MG63 (cell line): ENCODE results near the gene RBMY1A1. TPM values are rescaled to one million over a fixed set of nuclear protein-coding genes. Genes with fewer than 3 reads are reported as not detected.
"Not testable (repeated sequence)": the region's sequence is repeated elsewhere in the genome, so short reads cannot be mapped to it uniquely, and the experiment has no call there.

Source experiments
- DNase-seq: peaks from one replicate; pipeline ENCODE4 v3.0.0-alpha.2; 2020
- H3K27me3 ChIP-seq: fragments of 250-450 bp; sonication (Bioruptor Pico); 2 replicates; pipeline ENCODE4 v1.5.1; 2020; ENCODE audit warnings: mild to moderate bottlenecking, moderate library complexity
- H3K36me3 ChIP-seq: fragments of 250-450 bp; sonication (Bioruptor Pico); 2 replicates; pipeline ENCODE4 v1.5.1; 2020; ENCODE audit warnings: mild to moderate bottlenecking, moderate library complexity
- H3K4me3 ChIP-seq: fragments of 250-450 bp; sonication (Bioruptor Pico); 2 replicates; pipeline ENCODE4 v1.5.1; 2020; ENCODE audit warnings: mild to moderate bottlenecking, moderate library complexity
- H3K9me3 ChIP-seq: fragments of 250-450 bp; sonication (Bioruptor Pico); 2 replicates; pipeline ENCODE4 v1.5.1; 2020; ENCODE audit warnings: mild to moderate bottlenecking, moderate library complexity
- total RNA-seq: library from RNA; depleted of rRNA; stranded (reverse); fragments of >200 nt; shearing (Covaris generic); gene quantifications from 2 replicates; pipeline ENCODE4 v1.2.3, GENCODE V29; 2014; ENCODE audit warnings: low replicate concordance; rRNA removed

The RBMY1A1 gene
- total RNA-seq: not detected in 2 replicates

DNA sequence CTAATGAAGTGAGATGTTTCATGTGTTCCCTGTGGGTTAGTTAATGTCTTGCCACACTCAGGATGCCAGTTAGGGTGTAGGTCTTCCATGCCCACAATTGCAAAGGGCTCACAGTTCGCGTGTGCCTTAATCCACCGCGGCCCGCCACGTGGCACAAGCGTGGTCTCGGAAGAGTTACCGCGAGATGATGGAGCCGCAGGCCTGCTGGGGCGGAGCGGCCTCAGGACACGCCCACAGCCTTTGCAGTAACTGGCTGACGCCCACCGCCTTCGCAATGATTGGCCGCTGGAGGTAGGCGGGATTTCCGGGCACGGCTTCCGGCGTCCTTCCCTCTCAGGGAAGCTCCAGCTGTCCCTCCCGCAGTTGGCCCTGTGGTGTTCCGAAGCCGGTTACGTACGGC lies at the start of gene RBMY1A1:
TSS of gene RBMY1A1 (plus strand) at position 301 of the 400 bp plus-strand sequence. CDS start 2,013 bp downstream, outside the sequence.
- H3K27me3 ChIP-seq, DNase-seq, H3K36me3 ChIP-seq, H3K9me3 ChIP-seq, H3K4me3 ChIP-seq: not testable (repeated sequence)

DNA sequence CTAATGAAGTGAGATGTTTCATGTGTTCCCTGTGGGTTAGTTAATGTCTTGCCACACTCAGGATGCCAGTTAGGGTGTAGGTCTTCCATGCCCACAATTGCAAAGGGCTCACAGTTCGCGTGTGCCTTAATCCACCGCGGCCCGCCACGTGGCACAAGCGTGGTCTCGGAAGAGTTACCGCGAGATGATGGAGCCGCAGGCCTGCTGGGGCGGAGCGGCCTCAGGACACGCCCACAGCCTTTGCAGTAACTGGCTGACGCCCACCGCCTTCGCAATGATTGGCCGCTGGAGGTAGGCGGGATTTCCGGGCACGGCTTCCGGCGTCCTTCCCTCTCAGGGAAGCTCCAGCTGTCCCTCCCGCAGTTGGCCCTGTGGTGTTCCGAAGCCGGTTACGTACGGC lies 23.6 kb upstream of the RBMY1A1 start, which contains the start of gene RBMY1B:
TSS of gene RBMY1B (plus strand) at position 301 of the 400 bp plus-strand sequence. CDS start 2,013 bp downstream, outside the sequence.
- not testable (repeated sequence) for H3K4me3 ChIP-seq, DNase-seq, H3K36me3 ChIP-seq, H3K9me3 ChIP-seq, H3K27me3 ChIP-seq

DNA sequence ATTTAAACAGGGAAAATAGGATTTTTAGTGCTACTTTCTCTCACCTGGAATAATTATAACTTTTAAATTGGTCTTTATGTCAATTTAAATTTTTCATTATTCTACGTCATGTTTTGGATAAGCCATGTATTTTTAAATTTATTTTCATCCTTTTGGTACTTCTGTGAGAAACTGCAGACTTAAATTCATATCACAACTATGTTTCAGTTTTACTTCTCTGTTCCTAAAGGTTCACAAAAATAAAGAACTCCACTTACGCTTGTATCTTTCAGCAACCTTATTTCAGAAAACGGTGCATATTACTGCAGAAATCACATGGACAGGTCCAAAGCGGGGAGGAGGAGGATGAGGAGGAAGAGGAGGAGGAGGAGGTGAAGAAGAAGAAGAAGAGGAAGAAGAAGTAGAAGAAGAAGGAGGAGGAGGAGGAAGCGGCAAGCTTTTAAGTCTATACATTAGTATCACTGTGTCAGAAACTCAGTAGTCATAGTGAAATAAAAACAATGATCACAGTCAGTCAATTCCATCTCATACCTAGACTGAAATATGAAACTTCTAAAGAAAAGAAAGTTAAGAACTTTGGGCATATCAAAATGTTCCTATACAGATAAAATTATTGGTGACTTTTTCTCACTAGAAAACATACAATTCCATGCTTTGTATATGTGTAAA lies 24.8 kb downstream of the RBMY1A1 start:
- not testable (repeated sequence) for H3K9me3 ChIP-seq, H3K4me3 ChIP-seq, DNase-seq, H3K36me3 ChIP-seq, H3K27me3 ChIP-seq

DNA sequence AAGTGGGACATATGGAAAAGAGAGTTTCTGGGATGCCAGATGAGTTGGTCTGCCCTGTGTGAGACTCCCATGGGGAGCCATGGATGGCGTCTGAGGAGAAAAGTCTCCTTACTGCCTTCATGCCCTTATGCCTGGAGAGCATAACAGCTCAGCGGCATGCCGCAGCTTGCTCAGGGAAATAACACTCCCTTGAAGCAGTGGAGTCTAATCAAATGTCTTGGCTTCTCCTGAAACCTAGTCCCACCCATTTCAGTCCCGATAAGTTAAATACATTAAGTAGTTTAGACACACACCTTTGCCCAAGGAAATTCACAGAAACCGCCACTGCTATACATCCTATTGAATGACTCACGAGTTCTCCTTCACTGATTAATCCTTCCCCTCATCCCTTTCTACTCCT lies 50.8 kb downstream of the RBMY1A1 start:
- Histone ChIP-seq H3K27me3 (no peaks in the 10 kb centered on the region), H3K36me3 (no peaks in the 10 kb centered on the region), H3K9me3 (no peaks in the 10 kb centered on the region), H3K4me3 (no peak overlapping the region)
- DNase-seq: no peak

DNA sequence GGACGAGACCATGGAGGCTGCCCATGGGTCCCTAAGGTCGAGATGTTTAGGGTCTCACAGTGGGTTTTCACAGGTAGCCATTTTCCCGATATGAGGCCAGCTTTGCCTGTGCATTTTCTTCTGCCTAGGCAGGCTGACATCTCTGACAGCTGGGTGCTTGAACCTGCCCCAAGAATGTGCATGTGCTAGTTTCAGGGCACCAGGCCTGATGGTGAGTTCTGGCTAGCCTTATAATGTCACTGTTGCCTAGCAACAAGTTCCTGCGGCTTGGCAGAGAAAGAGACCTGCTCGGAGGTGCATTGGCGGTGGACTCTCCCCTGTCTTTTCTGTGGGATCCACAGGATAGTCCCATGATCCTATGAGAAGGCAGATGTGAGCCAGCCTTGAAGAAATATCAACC lies 51.8 kb downstream of the RBMY1A1 start:
- not testable (repeated sequence) for H3K9me3 ChIP-seq, DNase-seq, H3K4me3 ChIP-seq, H3K27me3 ChIP-seq, H3K36me3 ChIP-seq

DNA sequence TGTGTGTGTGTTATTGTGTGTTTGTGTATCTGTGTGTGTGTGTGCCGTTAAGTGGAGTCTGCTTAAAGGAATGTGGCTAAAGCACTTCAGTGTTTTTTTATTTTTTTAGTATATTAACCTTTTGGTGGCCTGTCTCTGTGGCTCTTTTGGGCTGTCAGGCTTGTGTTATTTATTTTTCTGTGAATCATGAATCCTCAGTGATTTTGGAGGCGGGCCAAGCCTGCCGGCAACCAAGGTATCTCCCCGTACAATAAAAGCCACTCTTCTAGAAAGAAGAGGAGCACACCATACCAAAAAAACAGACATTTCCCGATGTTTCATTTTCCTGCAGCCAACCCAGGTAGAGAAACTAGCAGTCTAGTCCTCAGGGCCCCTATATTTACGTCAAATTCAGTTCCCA lies 57.4 kb downstream of the RBMY1A1 start:
- Histone ChIP-seq H3K4me3 (no peak overlapping the region), H3K27me3 (no peaks in the 10 kb centered on the region), H3K9me3 (no peaks in the 10 kb centered on the region), H3K36me3 (no peaks in the 10 kb centered on the region)
- peak; percentile 5 for DNase-seq

DNA sequence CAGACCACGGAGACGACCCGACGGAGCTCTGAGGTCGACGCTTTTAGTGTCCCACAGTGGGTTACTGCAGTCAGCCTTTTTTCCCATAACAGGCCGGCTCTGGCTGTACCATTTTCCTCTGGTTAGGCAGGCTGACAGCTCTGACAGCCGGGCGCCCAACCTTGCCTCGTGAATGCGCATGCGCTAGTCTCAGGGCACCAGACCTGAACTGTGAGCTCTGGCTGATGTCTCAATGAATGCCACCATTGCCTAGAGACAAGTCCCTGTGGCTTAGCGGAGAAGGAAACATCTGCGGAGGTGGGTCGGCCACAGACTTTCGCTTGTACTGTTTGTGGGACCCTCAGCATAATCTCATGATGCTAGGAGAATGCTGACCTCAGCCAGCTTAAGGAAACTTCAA lies 61.6 kb downstream of the RBMY1A1 start:
- DNase-seq, H3K27me3 ChIP-seq, H3K9me3 ChIP-seq, H3K36me3 ChIP-seq, H3K4me3 ChIP-seq: not testable (repeated sequence)

Other genes starting within 250 kb of the RBMY1A1 start
- not detected in 2 replicates for gene RBMY1B, start 23.5 kb upstream of the RBMY1A1 start, total RNA-seq